Ishikawa (cell line): ENCODE results near the gene LIG3.

Experiments used
- CEBPB ChIP-seq: IDR thresholded peaks from 2 replicates; pipeline ENCODE4 v1.6.1; 2012
- CREB1 ChIP-seq: IDR thresholded peaks from 2 replicates; pipeline ENCODE4 v1.6.1; 2012; ENCODE audit warnings: low read depth
- EGR1 ChIP-seq: IDR thresholded peaks from 2 replicates; pipeline ENCODE4 v1.6.1; 2012
- EP300 ChIP-seq: IDR thresholded peaks from 2 replicates; pipeline ENCODE4 v1.6.1; 2012; ENCODE audit warnings: borderline replicate concordance
- FOXM1 ChIP-seq: IDR thresholded peaks from 2 replicates; pipeline ENCODE4 v1.6.1; 2012; ENCODE audit warnings: low read depth, borderline replicate concordance
- MAX ChIP-seq: IDR thresholded peaks from 2 replicates; pipeline ENCODE4 v1.6.1; 2012
- NFIC ChIP-seq: IDR thresholded peaks from 2 replicates; pipeline ENCODE4 v1.6.1; 2012
- RAD21 ChIP-seq: IDR thresholded peaks from 2 replicates; pipeline ENCODE4 v1.6.1; 2012; ENCODE audit warnings: low read depth
- REST ChIP-seq: IDR thresholded peaks from 2 replicates; pipeline ENCODE4 v1.6.1; 2012; ENCODE audit warnings: low read depth, mild to moderate bottlenecking
- TAF1 ChIP-seq: IDR thresholded peaks from 2 replicates; pipeline ENCODE4 v1.6.1; 2012; ENCODE audit warnings: low read depth, mild to moderate bottlenecking
- TCF12 ChIP-seq: IDR thresholded peaks from 2 replicates; pipeline ENCODE4 v1.6.1; 2012; ENCODE audit warnings: low read depth
- TEAD4 ChIP-seq: IDR thresholded peaks from 2 replicates; pipeline ENCODE4 v1.6.1; 2012
- USF1 ChIP-seq: IDR thresholded peaks from 2 replicates; pipeline ENCODE4 v1.6.1; 2012
- YY1 ChIP-seq: IDR thresholded peaks from 2 replicates; pipeline ENCODE4 v1.6.1; 2012; ENCODE audit warnings: low read depth
- ZBTB7A ChIP-seq: IDR thresholded peaks from 2 replicates; pipeline ENCODE4 v1.6.1; 2012; ENCODE audit warnings: low read depth

Gene LIG3

GRCh38 chr17:35003778-35004177 is 23.5 kb downstream of the LIG3 start:
- TF ChIP-seq ZBTB7A, result no peak
- TF ChIP-seq MAX, result no peak
- no peak for TF ChIP-seq TAF1
- TF ChIP-seq REST, result no peak
- TF ChIP-seq NFIC, result no peak

- no peak for TF ChIP-seq TEAD4
- no peak for TF ChIP-seq NFIC
- TF ChIP-seq REST, result no peak
- TF ChIP-seq YY1, result no peak
- TF ChIP-seq EGR1, result no peak
- TF ChIP-seq CREB1, result no peak
- TF ChIP-seq CEBPB, result no peak
- TF ChIP-seq USF1, result no peak
- no peak for TF ChIP-seq TCF12
- no peak for TF ChIP-seq RAD21
- no peak for TF ChIP-seq TAF1
- no peak for TF ChIP-seq EP300
- no peak for TF ChIP-seq MAX
- no peak for TF ChIP-seq FOXM1
- TF ChIP-seq ZBTB7A, result no peak
Measured at GRCh38 chr17:35006345-35006744, 26.0 kb downstream of the LIG3 start.

GRCh38 chr17:35006961-35007360 is 26.6 kb downstream of the LIG3 start:
- TF ChIP-seq EGR1 (no peak), TAF1 (no peak), USF1 (no peak), RAD21 (no peak), FOXM1 (no peak), ZBTB7A (no peak), YY1 (no peak), TCF12 (no peak), CREB1 (no peak), MAX (no peak), TEAD4 (no peak), REST (no peak)

GRCh38 chr17:35010093-35010492 is 29.8 kb downstream of the LIG3 start:
- no peak for TF ChIP-seq EP300
- no peak for TF ChIP-seq USF1
- TF ChIP-seq TCF12, result no peak
- no peak for TF ChIP-seq YY1
- no peak for TF ChIP-seq REST
- no peak for TF ChIP-seq MAX
- TF ChIP-seq NFIC, result no peak
- TF ChIP-seq ZBTB7A, result no peak
- no peak for TF ChIP-seq RAD21
- no peak for TF ChIP-seq TAF1
- TF ChIP-seq EGR1, result no peak
- no peak for TF ChIP-seq TEAD4
- no peak for TF ChIP-seq CREB1
- no peak for TF ChIP-seq CEBPB
- TF ChIP-seq FOXM1, result no peak
